Smooth muscle cell (in vitro differentiated cells): ENCODE data around the gene CERCAM. TPM values are rescaled to one million over a fixed set of nuclear protein-coding genes. Genes with fewer than 3 reads are reported as not detected.

Source experiments
- DNase-seq: peaks from one replicate; lab custom pipeline; 2025; ENCODE audit not compliant: unreplicated experiment; lab: John Stamatoyannopoulos, UW
- H2AFZ ChIP-seq: fragments of 200-600 bp; sonication (generic); 2 replicates; pipeline ENCODE4 v1.6.0; 2016; ENCODE audit warnings: antibody characterized with exemption, low read depth, mild to moderate bottlenecking
- H3F3A ChIP-seq: fragments of 200-600 bp; sonication (generic); 2 replicates; pipeline ENCODE4 v1.6.0; 2017; ENCODE audit warnings: antibody characterized with exemption, low read depth
- H3K27ac ChIP-seq: fragments of 200-600 bp; sonication (generic); 2 replicates; pipeline ENCODE4 v1.5.1; 2016; ENCODE audit warnings: low read depth, mild to moderate bottlenecking
- H3K27me3 ChIP-seq: fragments of 200-600 bp; sonication (generic); 2 replicates; pipeline ENCODE4 v1.6.1; 2016; ENCODE audit warnings: low read depth, mild to moderate bottlenecking
- H3K36me3 ChIP-seq: fragments of 200-600 bp; sonication (generic); 2 replicates; pipeline ENCODE4 v1.5.1; 2016; ENCODE audit warnings: low read depth
- H3K4me1 ChIP-seq: fragments of 200-600 bp; sonication (generic); 2 replicates; pipeline ENCODE4 v1.5.1; 2016; ENCODE audit warnings: low read depth
- H3K4me2 ChIP-seq: fragments of 200-600 bp; sonication (generic); 2 replicates; pipeline ENCODE4 v1.6.0; 2016; ENCODE audit warnings: mild to moderate bottlenecking
- H3K4me3 ChIP-seq: fragments of 200-600 bp; sonication (generic); 2 replicates; pipeline ENCODE4 v1.5.1; 2016; ENCODE audit warnings: mild to moderate bottlenecking
- H3K79me2 ChIP-seq: fragments of 200-600 bp; sonication (generic); 2 replicates; pipeline ENCODE4 v1.6.0; 2016; ENCODE audit warnings: low read depth, mild to moderate bottlenecking
- H3K9ac ChIP-seq: fragments of 200-600 bp; sonication (generic); 2 replicates; pipeline ENCODE4 v1.6.0; 2016; ENCODE audit warnings: low read depth
- H3K9me3 ChIP-seq: fragments of 200-600 bp; sonication (generic); replicated peaks from 2 replicates; pipeline ENCODE4 v1.5.1; 2016; ENCODE audit warnings: low read depth
- H4K20me1 ChIP-seq: fragments of 200-600 bp; sonication (generic); 2 replicates; pipeline ENCODE4 v1.6.0; 2016; ENCODE audit warnings: low read depth
- whole genome bisulfite sequencing: methylation state at CpG from one replicate; pipeline ENCODE4 v1.1.7; 2016; ENCODE audit warnings: low lambda C conversion rate; 5-methylcytosine and 5-hydroxymethylcytosine counted together
- polyA plus RNA-seq: library from polyadenylated mRNA; unstranded; fragments of >200 nt; fragmentation: Nextera tagmentation; extraction: Ambion mirVana; gene quantifications from 2 replicates; pipeline ENCODE4 v1.2.1, GENCODE V29; 2016
- total RNA-seq: library from RNA; depleted of rRNA; stranded (reverse); fragments of >200 nt; gene quantifications from 2 replicates; pipeline ENCODE4 v1.2.3, GENCODE V29; 2014
- TF ChIP-seq, protein P1 (sequence below): fragments of 200-600 bp; sonication (generic); IDR thresholded peaks from 2 replicates; pipeline ENCODE4 v1.5.1; 2017; ENCODE audit warnings: borderline replicate concordance, mild to moderate bottlenecking, antibody characterized with exemption; ENCODE audit not compliant: insufficient read depth, poor library complexity, severe bottlenecking

The CERCAM gene
- total and polyA plus RNA-seq, 2 experiments from 2014 or later = 129 to 357 TPM

DNA sequence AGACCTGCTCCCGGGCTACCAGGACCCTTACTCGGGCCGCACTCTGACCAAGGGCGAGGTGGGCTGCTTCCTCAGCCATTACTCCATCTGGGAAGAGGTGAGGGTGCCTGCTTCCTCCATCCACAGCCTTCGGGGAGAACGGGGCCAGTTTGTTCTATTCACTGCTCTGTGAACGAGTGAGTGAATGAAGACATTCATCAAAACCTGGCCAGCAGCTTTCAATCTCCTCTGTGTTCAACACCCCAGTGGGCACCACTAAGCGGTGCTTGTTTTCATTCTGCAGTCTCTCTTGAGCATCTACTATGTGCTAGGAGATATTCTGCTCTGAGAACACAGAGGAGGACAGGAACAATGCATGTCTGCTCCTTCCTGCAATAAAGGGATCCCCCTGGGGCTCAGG lies 10.6 kb downstream of the CERCAM start:
- TF ChIP-seq, protein P1, sequence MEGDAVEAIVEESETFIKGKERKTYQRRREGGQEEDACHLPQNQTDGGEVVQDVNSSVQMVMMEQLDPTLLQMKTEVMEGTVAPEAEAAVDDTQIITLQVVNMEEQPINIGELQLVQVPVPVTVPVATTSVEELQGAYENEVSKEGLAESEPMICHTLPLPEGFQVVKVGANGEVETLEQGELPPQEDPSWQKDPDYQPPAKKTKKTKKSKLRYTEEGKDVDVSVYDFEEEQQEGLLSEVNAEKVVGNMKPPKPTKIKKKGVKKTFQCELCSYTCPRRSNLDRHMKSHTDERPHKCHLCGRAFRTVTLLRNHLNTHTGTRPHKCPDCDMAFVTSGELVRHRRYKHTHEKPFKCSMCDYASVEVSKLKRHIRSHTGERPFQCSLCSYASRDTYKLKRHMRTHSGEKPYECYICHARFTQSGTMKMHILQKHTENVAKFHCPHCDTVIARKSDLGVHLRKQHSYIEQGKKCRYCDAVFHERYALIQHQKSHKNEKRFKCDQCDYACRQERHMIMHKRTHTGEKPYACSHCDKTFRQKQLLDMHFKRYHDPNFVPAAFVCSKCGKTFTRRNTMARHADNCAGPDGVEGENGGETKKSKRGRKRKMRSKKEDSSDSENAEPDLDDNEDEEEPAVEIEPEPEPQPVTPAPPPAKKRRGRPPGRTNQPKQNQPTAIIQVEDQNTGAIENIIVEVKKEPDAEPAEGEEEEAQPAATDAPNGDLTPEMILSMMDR = no peak
- H3K4me2 ChIP-seq = no peak overlapping the region
- H3K79me2 ChIP-seq = no peaks in the 10 kb centered on the region
- H3K27me3 ChIP-seq = no peaks in the 10 kb centered on the region
- no peaks in the 10 kb centered on the region for H4K20me1 ChIP-seq
- H3K27ac ChIP-seq = no peak overlapping the region
- no peak overlapping the region for H3K9ac ChIP-seq
- H3F3A ChIP-seq = no peaks in the 10 kb centered on the region
- H3K4me1 ChIP-seq = no peaks in the 10 kb centered on the region
- H3K36me3 ChIP-seq = no peaks in the 10 kb centered on the region
- H3K4me3 ChIP-seq = no peak overlapping the region
- DNase-seq = no peak
- H3K9me3 ChIP-seq = no peaks in the 10 kb centered on the region
- WGBS = 96% methylated on average over 8 of the region's 8 CpGs
- H2AFZ ChIP-seq = no peak overlapping the region

DNA sequence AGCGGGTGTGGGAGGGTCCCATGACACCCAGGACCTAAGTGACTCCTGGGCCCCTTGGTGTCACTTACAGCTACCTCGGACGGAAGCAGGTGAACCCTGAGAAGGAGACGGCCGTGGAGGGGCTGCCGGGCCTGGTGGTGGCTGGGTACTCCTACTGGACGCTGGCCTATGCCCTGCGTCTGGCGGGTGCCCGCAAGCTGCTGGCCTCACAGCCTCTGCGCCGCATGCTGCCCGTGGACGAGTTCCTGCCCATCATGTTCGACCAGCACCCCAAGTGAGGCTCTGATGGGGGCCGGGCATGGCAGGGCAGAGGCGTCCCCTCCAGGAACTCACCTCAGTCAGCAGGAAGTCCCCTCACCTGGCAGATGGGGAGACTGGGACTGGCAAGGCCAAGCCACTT lies 13.7 kb downstream of the CERCAM start:
- Histone ChIP-seq H3F3A (no peaks in the 10 kb centered on the region), H3K9ac (no peak overlapping the region), H3K4me1 (no peaks in the 10 kb centered on the region), H3K4me3 (no peak overlapping the region), H4K20me1 (no peaks in the 10 kb centered on the region), H3K79me2 (no peaks in the 10 kb centered on the region), H3K27ac (no peak overlapping the region), H3K36me3 (no peaks in the 10 kb centered on the region), H3K27me3 (no peaks in the 10 kb centered on the region), H3K9me3 (no peaks in the 10 kb centered on the region), H3K4me2 (no peak overlapping the region), H2AFZ (no peak overlapping the region)
- TF ChIP-seq, protein P1 = no peak
- WGBS = over 99% methylated on average over 17 of the region's 17 CpGs
- DNase-seq = no peak

DNA sequence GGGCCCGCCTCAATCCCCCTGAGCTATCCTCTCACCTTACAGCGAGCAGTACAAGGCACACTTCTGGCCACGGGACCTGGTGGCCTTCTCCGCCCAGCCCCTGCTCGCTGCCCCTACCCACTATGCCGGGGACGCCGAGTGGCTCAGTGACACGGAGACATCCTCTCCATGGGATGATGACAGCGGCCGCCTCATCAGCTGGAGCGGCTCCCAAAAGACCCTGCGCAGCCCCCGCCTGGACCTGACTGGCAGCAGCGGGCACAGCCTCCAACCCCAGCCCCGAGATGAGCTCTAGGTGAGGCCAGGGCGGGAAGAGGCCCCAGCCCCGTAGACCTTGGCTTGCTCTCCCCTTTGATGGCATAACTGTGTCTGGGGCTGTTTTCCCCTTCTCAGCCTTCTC lies 15.0 kb downstream of the CERCAM start:
- TF ChIP-seq, protein P1 = no peak
- no peak for DNase-seq
- Histone ChIP-seq H3K79me2 (no peaks in the 10 kb centered on the region), H3K36me3 (no peaks in the 10 kb centered on the region), H3K9me3 (no peaks in the 10 kb centered on the region), H3K4me1 (no peaks in the 10 kb centered on the region), H3K4me3 (no peak overlapping the region), H2AFZ (no peak overlapping the region), H3K9ac (no peak overlapping the region), H4K20me1 (no peaks in the 10 kb centered on the region), H3F3A (no peaks in the 10 kb centered on the region), H3K27ac (no peak overlapping the region), H3K27me3 (no peaks in the 10 kb centered on the region), H3K4me2 (no peak overlapping the region)
- WGBS = 97% methylated on average over 17 of the region's 18 CpGs

DNA sequence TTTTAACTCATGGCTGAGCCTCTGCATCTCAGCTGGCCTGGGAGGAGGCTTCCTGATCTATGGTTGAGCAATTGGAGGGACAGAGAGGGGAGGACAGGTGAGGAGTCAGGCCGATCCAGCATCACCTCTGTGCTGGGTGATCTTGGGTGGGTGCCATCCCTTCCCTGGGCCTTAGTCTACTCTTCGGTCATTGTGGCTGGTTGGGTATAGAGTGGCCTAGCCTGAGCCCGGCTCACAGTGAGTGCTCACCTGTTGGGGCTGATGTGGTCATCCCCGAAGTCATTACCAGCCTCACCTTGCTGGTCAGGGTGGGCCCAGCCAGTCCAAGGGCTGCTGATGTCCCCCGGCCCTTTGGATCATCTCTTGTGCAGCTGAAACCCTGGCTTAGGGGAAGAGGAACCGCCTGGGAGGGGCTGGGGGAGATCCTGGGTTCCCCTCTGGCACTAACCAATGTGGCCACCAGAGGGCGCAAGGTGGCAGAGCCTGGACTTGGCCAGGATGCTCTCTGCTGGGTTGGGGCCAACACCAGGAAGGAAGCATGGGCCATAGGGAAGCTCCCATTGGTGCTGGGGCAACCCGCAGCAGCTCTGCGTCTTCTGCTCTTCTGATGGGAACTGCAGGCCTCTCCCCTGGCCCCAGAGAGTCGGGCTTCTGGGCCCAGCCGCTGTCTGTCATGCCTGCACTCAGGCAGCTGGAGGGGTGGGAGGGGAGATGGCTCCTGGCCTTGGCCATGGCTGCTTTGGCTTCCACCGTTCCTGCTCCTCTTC lies 17.9 kb downstream of the CERCAM start:
- no peak overlapping the region for H2AFZ ChIP-seq
- H3K27ac ChIP-seq = no peak overlapping the region
- no peaks in the 10 kb centered on the region for H3F3A ChIP-seq
- H3K27me3 ChIP-seq = no peaks in the 10 kb centered on the region
- H3K4me3 ChIP-seq = no peak overlapping the region
- no peak overlapping the region for H3K9ac ChIP-seq
- no peaks in the 10 kb centered on the region for H3K9me3 ChIP-seq
- WGBS = 49% methylated on average over 12 of the region's 12 CpGs
- no peaks in the 10 kb centered on the region for H3K79me2 ChIP-seq
- H4K20me1 ChIP-seq = no peaks in the 10 kb centered on the region
- H3K4me1 ChIP-seq = no peaks in the 10 kb centered on the region
- no peak overlapping the region for H3K4me2 ChIP-seq
- no peaks in the 10 kb centered on the region for H3K36me3 ChIP-seq
- peak; percentile 55 for DNase-seq
- TF ChIP-seq, protein P1 = peak; percentile 84
